ENCODE data around the gene ITGB2. TPM values are rescaled to one million over a fixed set of nuclear protein-coding genes. Genes with fewer than 3 reads are reported as not detected.
A peak's percentile ranks its signal among the peaks of the same experiment; 100 is the strongest.

ITGB2 gene
- total RNA-seq, 5 donors from 2014 or later (not counting 1 experiment from before 2014, with no cell fraction given), result 249 to 498 (median 304) TPM

GRCh38 chr21:44858791-44859190 lies 61.9 kb downstream of the ITGB2 start:
- ChIA-PET POLR2A (no interaction called here), CTCF (no interaction called here)
- Histone ChIP-seq H3K36me3 (ENCODE audit: control insufficient read depth in 2 of 2, extremely low read depth in 1 of 2, insufficient read depth in 1 of 2, low read length in 1 of 2) (peaks cover 12 to 81% of the 10 kb centered on the region in 2 donors), H3K4me3 (ENCODE audit: control insufficient read depth in 1 of 2, extremely low read depth in 1 of 2, low read length in 1 of 2) (no peak overlapping the region), H3K9me3 (no peaks in the 10 kb centered on the region), H3K27me3 (replicated peaks in 1 of 2; ENCODE audit: control insufficient read depth in 2 of 2, extremely low read depth in 1 of 2, insufficient read depth in 2 of 2, low read length in 1 of 2) (no peaks in the 10 kb centered on the region), H3K27ac (ENCODE audit: low read length) (no peak overlapping the region), H3K4me1 (ENCODE audit: control insufficient read depth in 1 of 2, extremely low read depth in 1 of 2, insufficient read depth in 2 of 2, low read length in 2 of 2) (peaks cover 0 to 36% of the 10 kb centered on the region in 2 experiments)
- H3K4me1 Mint-ChIP-seq, result peaks cover 43 to 55% (median 52%) of the 10 kb centered on the region in 3 donors
- H3K27ac Mint-ChIP-seq, result no peak overlapping the region
- no peak for ATAC-seq (replicated peaks in 1 of 4)
- no peak overlapping the region for H3K4me3 Mint-ChIP-seq
- H3K27me3 Mint-ChIP-seq, result no peaks in the 10 kb centered on the region
- no peak for DNase-seq
- no peaks in the 10 kb centered on the region for H3K9me3 Mint-ChIP-seq
- WGBS (ENCODE audit: insufficient coverage), result 95% methylated on average over 10 of the region's 10 CpGs
- H3K36me3 Mint-ChIP-seq, result peaks cover 54% of the 10 kb centered on the region

GRCh38 chr21:44858291-44858690 lies 62.4 kb downstream of the ITGB2 start:
- Histone ChIP-seq H3K27ac (ENCODE audit: low read length) (no peak overlapping the region), H3K4me1 (ENCODE audit: control insufficient read depth in 1 of 2, extremely low read depth in 1 of 2, insufficient read depth in 2 of 2, low read length in 2 of 2) (peaks cover 0 to 37% of the 10 kb centered on the region in 2 experiments), H3K9me3 (no peaks in the 10 kb centered on the region), H3K4me3 (ENCODE audit: control insufficient read depth in 1 of 2, extremely low read depth in 1 of 2, low read length in 1 of 2) (no peak overlapping the region), H3K27me3 (replicated peaks in 1 of 2; ENCODE audit: control insufficient read depth in 2 of 2, extremely low read depth in 1 of 2, insufficient read depth in 2 of 2, low read length in 1 of 2) (no peaks in the 10 kb centered on the region), H3K36me3 (ENCODE audit: control insufficient read depth in 2 of 2, extremely low read depth in 1 of 2, insufficient read depth in 1 of 2, low read length in 1 of 2) (peaks cover 7 to 80% of the 10 kb centered on the region in 2 donors)
- ChIA-PET POLR2A (interaction anchor here in 1 of 2 donors (0.6 kb wide), 1 partner anchor 29 kb away, joined by 3 read pairs; no protein-coding TSS in a partner anchor), CTCF (no interaction called here)
- Mint-ChIP-seq H3K9me3 (no peaks in the 10 kb centered on the region), H3K4me3 (no peak overlapping the region), H3K4me1 (peaks cover 44 to 54% (median 51%) of the 10 kb centered on the region in 3 donors), H3K27me3 (no peaks in the 10 kb centered on the region), H3K36me3 (peaks cover 52% of the 10 kb centered on the region), H3K27ac (no peak overlapping the region)
- ATAC-seq (replicated peaks in 1 of 4) (no peak), DNase-seq (no peak)
- 96% methylated on average over 7 of the region's 15 CpGs for WGBS (ENCODE audit: insufficient coverage)

- H3K27me3 ChIP-seq (replicated peaks in 1 of 2; ENCODE audit: control insufficient read depth in 2 of 2, extremely low read depth in 1 of 2, insufficient read depth in 2 of 2, low read length in 1 of 2), result no peaks in the 10 kb centered on the region
- Mint-ChIP-seq H3K36me3 (peaks cover 51% of the 10 kb centered on the region), H3K4me3 (no peak overlapping the region), H3K4me1 (peaks cover 46 to 57% (median 53%) of the 10 kb centered on the region in 3 donors), H3K9me3 (no peaks in the 10 kb centered on the region), H3K27ac (peak overlapping the region in 1 of 2 donors; percentile 59), H3K27me3 (no peaks in the 10 kb centered on the region)
- H3K27ac ChIP-seq (ENCODE audit: low read length), result no peak overlapping the region
- H3K9me3 ChIP-seq, result no peaks in the 10 kb centered on the region
- H3K4me1 ChIP-seq (ENCODE audit: control insufficient read depth in 1 of 2, extremely low read depth in 1 of 2, insufficient read depth in 2 of 2, low read length in 2 of 2), result peaks cover 2 to 34% of the 10 kb centered on the region in 2 experiments
- H3K36me3 ChIP-seq (ENCODE audit: control insufficient read depth in 2 of 2, extremely low read depth in 1 of 2, insufficient read depth in 1 of 2, low read length in 1 of 2), result peaks cover 6 to 84% of the 10 kb centered on the region in 2 donors
- H3K4me3 ChIP-seq (ENCODE audit: control insufficient read depth in 1 of 2, extremely low read depth in 1 of 2, low read length in 1 of 2), result no peak overlapping the region
- DNase-seq, result no peak
- no peak for ATAC-seq (replicated peaks in 1 of 4)
- ChIA-PET CTCF (interaction anchor here in 1 of 2 donors (0.6 kb wide), 1 partner anchor 1141 kb away, joined by 3 read pairs; no protein-coding TSS in a partner anchor), POLR2A (no interaction called here)
- WGBS (ENCODE audit: insufficient coverage), result 98% methylated on average over 7 of the region's 16 CpGs
Observed at GRCh38 chr21:44857127-44857892, 63.4 kb downstream of the ITGB2 start.

DNA sequence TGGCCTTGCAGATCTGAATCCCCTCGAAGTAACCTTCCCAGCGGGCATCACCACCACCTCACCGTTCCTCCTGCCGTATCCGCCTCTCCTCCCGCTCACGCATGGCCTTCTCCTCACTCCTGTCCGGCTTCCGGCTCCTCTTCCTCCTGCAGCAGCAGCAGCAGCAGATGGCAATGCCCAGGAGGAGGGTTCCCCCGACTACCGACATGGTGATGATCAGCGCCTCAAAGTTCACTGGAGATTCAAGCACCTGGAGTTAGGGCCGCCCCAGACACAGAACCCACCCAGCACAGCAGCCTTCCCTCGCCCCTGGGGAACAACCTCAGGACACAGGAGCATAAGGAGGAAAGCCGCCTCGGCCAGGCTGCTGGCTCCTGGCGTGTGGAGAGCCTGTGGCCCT lies 64.6 kb downstream of the ITGB2 start:
- Mint-ChIP-seq H3K27ac (peak overlapping the region; percentile 24 to 55), H3K4me3 (peak overlapping the region in 1 of 3 donors; percentile 44), H3K27me3 (no peaks in the 10 kb centered on the region), H3K36me3 (peaks cover 49% of the 10 kb centered on the region), H3K9me3 (no peaks in the 10 kb centered on the region), H3K4me1 (peaks cover 49 to 60% (median 55%) of the 10 kb centered on the region in 3 donors)
- H3K27ac ChIP-seq (ENCODE audit: low read length), result no peak overlapping the region
- ChIA-PET POLR2A (no interaction called here), CTCF (no interaction called here)
- no peaks in the 10 kb centered on the region for H3K9me3 ChIP-seq
- DNase-seq (no peak), ATAC-seq (replicated peaks in 1 of 4) (no peak)
- peaks cover 6 to 77% of the 10 kb centered on the region in 2 donors for H3K36me3 ChIP-seq (ENCODE audit: control insufficient read depth in 2 of 2, extremely low read depth in 1 of 2, insufficient read depth in 1 of 2, low read length in 1 of 2)
- 97% methylated on average over 10 of the region's 17 CpGs for WGBS (ENCODE audit: insufficient coverage)
- no peak overlapping the region for H3K4me3 ChIP-seq (ENCODE audit: control insufficient read depth in 1 of 2, extremely low read depth in 1 of 2, low read length in 1 of 2)
- H3K4me1 ChIP-seq (ENCODE audit: control insufficient read depth in 1 of 2, extremely low read depth in 1 of 2, insufficient read depth in 2 of 2, low read length in 2 of 2), result peaks cover 8 to 29% of the 10 kb centered on the region in 2 experiments
- no peaks in the 10 kb centered on the region for H3K27me3 ChIP-seq (replicated peaks in 1 of 2; ENCODE audit: control insufficient read depth in 2 of 2, extremely low read depth in 1 of 2, insufficient read depth in 2 of 2, low read length in 1 of 2)

DNA sequence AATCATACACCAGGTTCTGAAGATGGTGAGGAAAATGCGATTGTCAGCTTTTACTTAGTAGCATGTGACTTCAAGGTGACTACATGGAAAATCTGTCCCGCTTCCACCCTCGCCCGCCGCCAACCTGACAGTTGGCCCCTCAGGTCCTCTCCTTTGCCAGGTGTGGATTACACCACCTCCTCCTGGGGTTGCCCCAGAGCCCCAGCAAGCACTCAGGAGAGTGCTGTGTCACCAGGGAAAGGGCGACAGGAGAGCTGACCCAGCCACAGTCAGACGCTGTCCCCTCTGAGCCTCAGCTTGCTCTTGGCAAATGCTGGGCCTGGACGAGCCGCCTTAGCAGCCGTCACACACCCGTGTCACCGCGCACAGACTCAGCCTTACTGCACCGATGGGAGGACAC lies 65.1 kb downstream of the ITGB2 start:
- Mint-ChIP-seq H3K4me1 (peaks cover 46 to 60% (median 55%) of the 10 kb centered on the region in 3 donors), H3K4me3 (no peak overlapping the region), H3K27ac (peak overlapping the region in 1 of 2 donors; percentile 24), H3K9me3 (no peaks in the 10 kb centered on the region), H3K27me3 (no peaks in the 10 kb centered on the region), H3K36me3 (peaks cover 53% of the 10 kb centered on the region)
- CTCF ChIA-PET, result no interaction called here
- POLR2A ChIA-PET, result no interaction called here
- 96% methylated on average over 13 of the region's 14 CpGs for WGBS (ENCODE audit: insufficient coverage)
- peaks cover 8 to 29% of the 10 kb centered on the region in 2 experiments for H3K4me1 ChIP-seq (ENCODE audit: control insufficient read depth in 1 of 2, extremely low read depth in 1 of 2, insufficient read depth in 2 of 2, low read length in 2 of 2)
- H3K27me3 ChIP-seq (replicated peaks in 1 of 2; ENCODE audit: control insufficient read depth in 2 of 2, extremely low read depth in 1 of 2, insufficient read depth in 2 of 2, low read length in 1 of 2), result no peaks in the 10 kb centered on the region
- no peak for ATAC-seq (replicated peaks in 1 of 4)
- H3K4me3 ChIP-seq (ENCODE audit: control insufficient read depth in 1 of 2, extremely low read depth in 1 of 2, low read length in 1 of 2), result no peak overlapping the region
- peaks cover 7 to 82% of the 10 kb centered on the region in 2 donors for H3K36me3 ChIP-seq (ENCODE audit: control insufficient read depth in 2 of 2, extremely low read depth in 1 of 2, insufficient read depth in 1 of 2, low read length in 1 of 2)
- H3K9me3 ChIP-seq, result no peaks in the 10 kb centered on the region
- no peak overlapping the region for H3K27ac ChIP-seq (ENCODE audit: low read length)
- no peak for DNase-seq

GRCh38 chr21:44854664-44855446 lies 65.8 kb downstream of the ITGB2 start:
- H3K36me3 ChIP-seq (ENCODE audit: control insufficient read depth in 2 of 2, extremely low read depth in 1 of 2, insufficient read depth in 1 of 2, low read length in 1 of 2), result peaks cover 9 to 83% of the 10 kb centered on the region in 2 donors
- POLR2A ChIA-PET, result interaction anchor here (0.5 to 0.6 kb wide), 2 partner anchors 19 to 976 kb away, joined by 3 to 4 read pairs; no protein-coding TSS in a partner anchor
- peak overlapping the region; percentile 28 for H3K27ac ChIP-seq (ENCODE audit: low read length)
- H3K9me3 ChIP-seq, result no peaks in the 10 kb centered on the region
- H3K4me3 ChIP-seq (ENCODE audit: control insufficient read depth in 1 of 2, extremely low read depth in 1 of 2, low read length in 1 of 2), result no peak overlapping the region
- peaks cover 8 to 27% of the 10 kb centered on the region in 2 experiments for H3K4me1 ChIP-seq (ENCODE audit: control insufficient read depth in 1 of 2, extremely low read depth in 1 of 2, insufficient read depth in 2 of 2, low read length in 2 of 2)
- DNase-seq, result peak in 9 of 35 experiments; percentile 8 to 51 (median 36)
- ATAC-seq (replicated peaks in 1 of 4), result peak; percentile 40 to 71 (median 56)
- peaks cover 42 to 58% (median 55%) of the 10 kb centered on the region in 3 donors for H3K4me1 Mint-ChIP-seq
- H3K27ac Mint-ChIP-seq, result peak overlapping the region; percentile 86 to 91
- CTCF ChIA-PET, result no interaction called here
- WGBS (ENCODE audit: insufficient coverage), result 70% methylated on average over 29 of the region's 31 CpGs
- no peaks in the 10 kb centered on the region for H3K27me3 Mint-ChIP-seq
- no peaks in the 10 kb centered on the region for H3K9me3 Mint-ChIP-seq
- H3K36me3 Mint-ChIP-seq, result peaks cover 53% of the 10 kb centered on the region
- H3K27me3 ChIP-seq (replicated peaks in 1 of 2; ENCODE audit: control insufficient read depth in 2 of 2, extremely low read depth in 1 of 2, insufficient read depth in 2 of 2, low read length in 1 of 2), result no peaks in the 10 kb centered on the region
- peak overlapping the region in 2 of 3 donors; percentile 41 to 57 for H3K4me3 Mint-ChIP-seq

All from T-cell (primary cell).